Calu3 (cell line): ENCODE measurements around the gene PRKCA. TPM values are rescaled to one million over a fixed set of nuclear protein-coding genes. Genes with fewer than 3 reads are reported as not detected.

Experiments used
- BruUV-seq: library from RNA; stranded (reverse); fragments of 400-500 nt; replicated peaks from 2 replicates; lab custom pipeline; 2021; lab: Mats Ljungman, UMichigan
- CTCF ChIA-PET: fragments of 300-600 bp; sonication (Branson Sonifier 250); formaldehyde crosslinking; loops from one replicate; lab custom pipeline; 2022; ENCODE audit warnings: antibody characterized with exemption; lab: Charles Lee
- DNase-seq: peaks from one replicate; pipeline ENCODE4 v3.0.0; 2022
- H3K27ac Mint-ChIP-seq: one replicate; pipeline ENCODE4 v1.8.0; 2022; ENCODE audit warnings: mixed read lengths; ENCODE audit not compliant: unreplicated experiment
- H3K27me3 Mint-ChIP-seq: one replicate; pipeline ENCODE4 v1.8.0; 2022; ENCODE audit warnings: mixed read lengths; ENCODE audit not compliant: unreplicated experiment
- H3K36me3 Mint-ChIP-seq: one replicate; pipeline ENCODE4 v1.8.0; 2022; ENCODE audit warnings: mild to moderate bottlenecking, moderate library complexity, mixed read lengths; ENCODE audit not compliant: insufficient read depth, unreplicated experiment
- H3K4me1 Mint-ChIP-seq: one replicate; pipeline ENCODE4 v1.8.0; 2022; ENCODE audit warnings: mild to moderate bottlenecking, low read depth, mixed read lengths; ENCODE audit not compliant: unreplicated experiment
- H3K4me3 Mint-ChIP-seq: one replicate; pipeline ENCODE4 v1.8.0; 2022; ENCODE audit warnings: mild to moderate bottlenecking, low read depth, moderate library complexity, mixed read lengths; ENCODE audit not compliant: unreplicated experiment
- H3K9me3 Mint-ChIP-seq: one replicate; pipeline ENCODE4 v1.8.0; 2022; ENCODE audit warnings: low read depth, mixed read lengths; ENCODE audit not compliant: unreplicated experiment
- intact Hi-C: fragments of 100-400 bp; cut with micrococcal nuclease; formaldehyde crosslinking; loops from one replicate; pipeline ENCODE4 v1.10.0; 2022; ENCODE audit not compliant: unreplicated experiment
- total RNA-seq: library from RNA; stranded (reverse); gene quantifications from 2 replicates; pipeline ENCODE4 v1.2.3, GENCODE V29; 2022
- TF ChIP-seq, protein P1 (sequence below): fragments of 200-600 bp; IDR thresholded peaks from one replicate; pipeline ENCODE4 v1.8.0; 2022; ENCODE audit warnings: antibody characterized with exemption; ENCODE audit not compliant: unreplicated experiment

The PRKCA gene
- total RNA-seq, 1 experiment from 2014 or later, result 126 TPM

DNA sequence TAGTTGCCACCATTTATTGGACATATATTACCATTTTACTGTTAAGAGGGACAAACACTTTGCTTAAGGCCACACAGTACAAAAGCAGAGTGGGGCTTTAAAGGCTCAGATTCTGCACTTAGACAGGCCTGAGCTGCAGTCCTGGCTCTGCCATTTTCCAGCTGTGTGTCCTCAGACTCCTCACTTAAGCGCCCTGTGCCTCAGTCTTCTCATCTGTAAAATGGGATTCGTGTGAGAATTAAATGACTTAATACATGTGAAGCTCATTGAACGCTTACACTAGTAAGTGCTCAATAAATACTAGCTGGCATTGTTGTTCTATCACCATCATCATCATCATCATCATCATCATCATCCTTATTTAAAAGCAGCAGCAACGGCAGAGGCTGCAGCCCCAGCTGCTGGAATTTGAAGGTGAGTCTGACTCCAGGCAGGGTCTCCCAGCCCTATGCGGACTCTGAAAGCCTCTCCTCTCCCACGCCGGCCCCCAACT is 532.1 kb downstream of the PRKCA start:
- no peaks in the 10 kb centered on the region for H3K9me3 Mint-ChIP-seq
- TF ChIP-seq, protein P1, sequence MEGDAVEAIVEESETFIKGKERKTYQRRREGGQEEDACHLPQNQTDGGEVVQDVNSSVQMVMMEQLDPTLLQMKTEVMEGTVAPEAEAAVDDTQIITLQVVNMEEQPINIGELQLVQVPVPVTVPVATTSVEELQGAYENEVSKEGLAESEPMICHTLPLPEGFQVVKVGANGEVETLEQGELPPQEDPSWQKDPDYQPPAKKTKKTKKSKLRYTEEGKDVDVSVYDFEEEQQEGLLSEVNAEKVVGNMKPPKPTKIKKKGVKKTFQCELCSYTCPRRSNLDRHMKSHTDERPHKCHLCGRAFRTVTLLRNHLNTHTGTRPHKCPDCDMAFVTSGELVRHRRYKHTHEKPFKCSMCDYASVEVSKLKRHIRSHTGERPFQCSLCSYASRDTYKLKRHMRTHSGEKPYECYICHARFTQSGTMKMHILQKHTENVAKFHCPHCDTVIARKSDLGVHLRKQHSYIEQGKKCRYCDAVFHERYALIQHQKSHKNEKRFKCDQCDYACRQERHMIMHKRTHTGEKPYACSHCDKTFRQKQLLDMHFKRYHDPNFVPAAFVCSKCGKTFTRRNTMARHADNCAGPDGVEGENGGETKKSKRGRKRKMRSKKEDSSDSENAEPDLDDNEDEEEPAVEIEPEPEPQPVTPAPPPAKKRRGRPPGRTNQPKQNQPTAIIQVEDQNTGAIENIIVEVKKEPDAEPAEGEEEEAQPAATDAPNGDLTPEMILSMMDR, result no peak
- H3K27me3 Mint-ChIP-seq, result peaks cover 100% of the 10 kb centered on the region
- no peaks in the 10 kb centered on the region for H3K36me3 Mint-ChIP-seq
- DNase-seq, result no peak
- intact Hi-C loops, result no loop called here
- no peaks in the 10 kb centered on the region for H3K4me1 Mint-ChIP-seq
- H3K4me3 Mint-ChIP-seq, result no peak overlapping the region
- no TSS peak for BruUV-seq
- H3K27ac Mint-ChIP-seq, result no peak overlapping the region
- CTCF ChIA-PET, result no interaction called here

DNA sequence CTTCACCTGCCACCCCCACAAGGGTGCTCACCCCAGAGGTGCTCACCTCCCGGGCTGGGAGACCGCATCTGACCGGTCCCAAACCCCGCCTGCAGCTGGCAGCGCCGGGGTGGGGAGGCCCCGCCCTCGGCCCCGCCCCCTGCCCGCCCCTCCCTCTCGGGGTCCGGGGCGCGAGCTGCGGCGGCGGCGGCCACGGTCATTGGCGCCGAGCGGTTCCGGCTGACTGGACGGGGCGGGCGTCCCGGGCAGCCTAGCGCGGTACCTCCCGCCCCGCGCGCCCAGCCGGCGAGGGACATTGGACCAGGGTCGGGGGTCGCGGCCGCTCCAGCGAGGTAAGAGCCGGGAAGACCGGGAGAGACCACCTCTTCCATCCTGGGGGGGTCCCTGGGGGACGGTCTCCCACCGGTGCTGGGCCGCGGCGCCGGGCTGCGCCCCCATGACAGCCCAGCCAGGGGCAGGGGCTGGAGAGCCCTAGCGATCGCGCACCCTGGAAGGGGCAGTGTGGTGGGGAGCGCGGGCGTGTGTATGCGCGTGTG is 532.6 kb downstream of the PRKCA start, which contains the start of gene CACNG5:
Gene CACNG5, plus strand, starts transcription at position 199 of the 536 bp plus-strand sequence. CDS start 42,216 bp downstream, outside the sequence.
- no peaks in the 10 kb centered on the region for H3K9me3 Mint-ChIP-seq
- no peak within 1 kb of the TSS for H3K27ac Mint-ChIP-seq
- no peaks in the 10 kb centered on the region for H3K4me1 Mint-ChIP-seq
- CTCF ChIA-PET, result interaction anchor here (0.6 kb wide), 1 partner anchor 173 kb away, joined by 4 read pairs; no protein-coding TSS in a partner anchor
- intact Hi-C loops, result no loop called here
- TF ChIP-seq, protein P1, result no peak
- no peak for DNase-seq
- H3K36me3 Mint-ChIP-seq, result no peaks in the 10 kb centered on the region
- no peak within 1 kb of the TSS for H3K4me3 Mint-ChIP-seq
- H3K27me3 Mint-ChIP-seq, result peaks cover 100% of the 10 kb centered on the region
- no TSS peak for BruUV-seq

DNA sequence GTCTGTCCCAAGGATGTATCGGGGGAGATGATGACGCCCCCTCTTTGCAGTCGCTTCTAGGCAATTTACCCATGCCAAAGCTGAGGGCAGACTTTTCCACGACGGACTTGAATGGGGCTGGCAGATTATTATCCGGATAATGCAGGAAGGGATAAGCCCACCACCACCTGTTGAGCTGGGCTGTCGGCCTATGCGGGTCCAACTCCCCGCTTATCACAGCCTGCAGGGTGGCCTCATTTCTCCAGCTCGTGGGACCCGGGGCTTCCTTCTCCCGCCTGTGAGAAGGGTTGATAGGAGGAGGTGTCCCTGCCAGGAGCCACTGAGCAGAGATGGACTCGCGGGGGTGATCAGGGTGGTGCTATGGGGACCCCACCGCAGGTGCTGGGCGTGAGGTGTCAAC is 533.1 kb downstream of the PRKCA start:
- CTCF ChIA-PET, result interaction anchor here (0.6 kb wide), 1 partner anchor 174 kb away, joined by 4 read pairs; no protein-coding TSS in a partner anchor
- no TSS peak for BruUV-seq
- DNase-seq, result no peak
- Mint-ChIP-seq H3K4me1 (no peaks in the 10 kb centered on the region), H3K27me3 (peaks cover 100% of the 10 kb centered on the region), H3K36me3 (no peaks in the 10 kb centered on the region), H3K27ac (no peak overlapping the region), H3K9me3 (no peaks in the 10 kb centered on the region), H3K4me3 (no peak overlapping the region)
- TF ChIP-seq, protein P1, result no peak
- intact Hi-C loops, result no loop called here

DNA sequence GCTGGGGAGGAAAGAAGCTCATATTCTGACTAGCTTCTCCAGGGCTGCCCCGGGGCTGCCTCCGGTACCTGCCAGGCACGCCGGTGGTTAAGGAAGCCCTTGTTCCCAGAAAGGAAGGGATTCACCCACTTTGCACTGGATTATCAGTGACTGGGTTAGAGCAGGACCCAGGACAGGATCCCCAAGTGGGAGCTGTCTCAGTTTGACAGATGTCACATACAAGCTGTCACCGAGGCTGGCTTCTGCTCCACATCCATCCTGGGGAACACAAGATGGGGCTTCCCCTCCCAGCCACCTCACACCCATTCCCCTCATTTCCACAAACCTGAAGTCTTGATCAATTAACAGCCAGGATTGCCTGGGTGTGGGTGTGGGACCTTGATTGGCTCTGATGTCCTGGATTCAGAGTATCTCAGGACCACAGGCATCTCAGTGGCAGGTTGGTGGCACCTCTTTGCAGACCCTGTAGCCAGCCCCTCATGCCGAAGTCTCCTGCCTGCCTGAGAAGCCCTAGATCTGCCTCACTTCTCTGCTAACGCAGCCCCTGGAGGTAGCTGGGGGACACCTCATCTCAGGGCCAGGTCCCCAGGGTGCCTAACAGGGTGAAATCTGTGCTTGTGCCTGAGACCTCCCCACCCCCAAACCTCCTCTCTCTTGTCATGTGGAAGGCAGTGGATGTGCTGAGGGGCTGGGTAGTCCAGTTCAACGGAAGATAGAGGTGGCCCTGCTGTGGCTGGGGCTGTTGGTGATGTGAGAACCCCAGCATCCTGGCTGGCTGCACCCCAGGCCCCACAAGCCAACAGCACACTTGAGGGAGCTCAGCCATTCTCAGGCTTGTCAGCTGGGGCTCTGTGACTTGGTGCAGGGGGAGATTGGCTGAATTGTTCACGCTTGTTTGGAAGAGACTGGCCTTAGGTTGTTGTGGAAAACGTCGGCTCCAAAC is 533.9 kb downstream of the PRKCA start:
- H3K9me3 Mint-ChIP-seq, result no peaks in the 10 kb centered on the region
- H3K4me1 Mint-ChIP-seq, result no peaks in the 10 kb centered on the region
- TF ChIP-seq, protein P1, result no peak
- no peaks in the 10 kb centered on the region for H3K36me3 Mint-ChIP-seq
- no peak for DNase-seq
- CTCF ChIA-PET, result no interaction called here
- H3K27ac Mint-ChIP-seq, result no peak overlapping the region
- no TSS peak for BruUV-seq
- H3K4me3 Mint-ChIP-seq, result no peak overlapping the region
- peaks cover 100% of the 10 kb centered on the region for H3K27me3 Mint-ChIP-seq
- intact Hi-C loops, result no loop called here
